Activated CD8-positive, alpha-beta memory T cell treated with anti-CD3 and anti-CD28 coated beads, Interleukin-2, amount 10 ng/mL, durations not matched to agents 7 days and 5 days (primary cell): ENCODE measurements around the gene CCDC188. TPM values are rescaled to one million over a fixed set of nuclear protein-coding genes. Genes with fewer than 3 reads are reported as not detected.

Experiments used
- ATAC-seq: fragments of 150-1000 bp; cut with Tn5 transposase; one replicate; pipeline ENCODE4 v1.10.0; 2021; ENCODE audit warnings: moderate library complexity
- CTCF ChIA-PET: fragments of 350-600 bp; sonication (Branson Sonifier 250); formaldehyde crosslinking; loops from one replicate; lab custom pipeline; 2021; ENCODE audit warnings: antibody characterized with exemption; lab: Charles Lee
- DNase-seq: peaks from one replicate; pipeline ENCODE4 v3.0.0-alpha.2; 2020
- H3K27ac Mint-ChIP-seq: one replicate; pipeline ENCODE4 v1.8.0; 2021; ENCODE audit warnings: mild to moderate bottlenecking, mixed read lengths
- H3K27me3 Mint-ChIP-seq: one replicate; pipeline ENCODE4 v1.8.0; 2021; ENCODE audit warnings: mixed read lengths
- H3K36me3 Mint-ChIP-seq: one replicate; pipeline ENCODE4 v1.8.0; 2021; ENCODE audit warnings: mild to moderate bottlenecking, mixed read lengths
- H3K4me1 Mint-ChIP-seq: one replicate; pipeline ENCODE4 v1.8.0; 2021; ENCODE audit warnings: mixed read lengths
- H3K4me3 Mint-ChIP-seq: one replicate; pipeline ENCODE4 v1.8.0; 2021; ENCODE audit warnings: mild to moderate bottlenecking, moderate library complexity, mixed read lengths
- H3K9me3 Mint-ChIP-seq: one replicate; pipeline ENCODE4 v1.8.0; 2022; ENCODE audit warnings: low read depth, mixed read lengths
- total RNA-seq, 2 experiments: library from RNA; stranded (reverse); gene quantifications; one replicate each; pipeline ENCODE4 v1.2.3, GENCODE V29; 2021

The CCDC188 gene
- total RNA-seq, 2 experiments from 2014 or later, result not detected

GRCh38 chr22:20191803-20192202, 40.9 kb upstream of the CCDC188 start:
- Mint-ChIP-seq H3K4me3 (no peak overlapping the region), H3K36me3 (no peaks in the 10 kb centered on the region), H3K27ac (no peak overlapping the region), H3K9me3 (no peaks in the 10 kb centered on the region), H3K4me1 (no peaks in the 10 kb centered on the region), H3K27me3 (no peaks in the 10 kb centered on the region)
- no peak for DNase-seq
- CTCF ChIA-PET, result interaction anchor here (1.4 kb wide), 1 partner anchor 15 kb away, joined by 3 read pairs; no protein-coding TSS in a partner anchor
- no peak for ATAC-seq

GRCh38 chr22:20191000-20191515, 40.2 kb upstream of the CCDC188 start:
- CTCF ChIA-PET, result interaction anchor here (1.2 to 1.4 kb wide), 2 partner anchors 15 to 34 kb away, joined by 3 read pairs; no protein-coding TSS in a partner anchor
- Mint-ChIP-seq H3K4me1 (no peaks in the 10 kb centered on the region), H3K4me3 (no peak overlapping the region), H3K9me3 (no peaks in the 10 kb centered on the region), H3K27me3 (no peaks in the 10 kb centered on the region), H3K36me3 (no peaks in the 10 kb centered on the region), H3K27ac (no peak overlapping the region)
- DNase-seq (no peak), ATAC-seq (no peak)

GRCh38 chr22:20188567-20188877, 37.7 kb upstream of the CCDC188 start:
- ATAC-seq (no peak), DNase-seq (no peak)
- H3K4me3 Mint-ChIP-seq, result no peak overlapping the region
- H3K27ac Mint-ChIP-seq, result no peak overlapping the region
- no peaks in the 10 kb centered on the region for H3K4me1 Mint-ChIP-seq
- no peaks in the 10 kb centered on the region for H3K27me3 Mint-ChIP-seq
- CTCF ChIA-PET, result no interaction called here
- H3K9me3 Mint-ChIP-seq, result no peaks in the 10 kb centered on the region
- no peaks in the 10 kb centered on the region for H3K36me3 Mint-ChIP-seq

GRCh38 chr22:20187777-20188566, 37.1 kb upstream of the CCDC188 start:
- CTCF ChIA-PET, result no interaction called here

GRCh38 chr22:20186871-20187546, 36.2 kb upstream of the CCDC188 start:
- Mint-ChIP-seq H3K4me1 (no peaks in the 10 kb centered on the region), H3K9me3 (no peaks in the 10 kb centered on the region), H3K27ac (no peak overlapping the region), H3K27me3 (no peaks in the 10 kb centered on the region), H3K4me3 (no peak overlapping the region), H3K36me3 (no peaks in the 10 kb centered on the region)
- CTCF ChIA-PET, result interaction anchor here (1.1 kb wide), 1 partner anchor 30 kb away, joined by 3 read pairs; no protein-coding TSS in a partner anchor
- DNase-seq (no peak), ATAC-seq (no peak)

More at GRCh38 chr22:20187777-20188566, 37.1 kb upstream of the CCDC188 start:
- Mint-ChIP-seq H3K4me3 (no peak overlapping the region), H3K27ac (no peak overlapping the region), H3K9me3 (no peaks in the 10 kb centered on the region), H3K4me1 (no peaks in the 10 kb centered on the region), H3K36me3 (no peaks in the 10 kb centered on the region), H3K27me3 (no peaks in the 10 kb centered on the region)
- ATAC-seq (no peak), DNase-seq (no peak)

GRCh38 chr22:20186183-20186870, 35.5 kb upstream of the CCDC188 start:
- no peaks in the 10 kb centered on the region for H3K4me1 Mint-ChIP-seq
- no peak overlapping the region for H3K4me3 Mint-ChIP-seq
- H3K36me3 Mint-ChIP-seq, result no peaks in the 10 kb centered on the region
- no peak for ATAC-seq
- H3K9me3 Mint-ChIP-seq, result no peaks in the 10 kb centered on the region
- CTCF ChIA-PET, result interaction anchor here (1.1 kb wide), 1 partner anchor 30 kb away, joined by 3 read pairs; no protein-coding TSS in a partner anchor
- H3K27me3 Mint-ChIP-seq, result no peaks in the 10 kb centered on the region
- no peak for DNase-seq
- H3K27ac Mint-ChIP-seq, result no peak overlapping the region

GRCh38 chr22:20185750-20186149, 34.9 kb upstream of the CCDC188 start:
- Mint-ChIP-seq H3K4me1 (no peaks in the 10 kb centered on the region), H3K27me3 (no peaks in the 10 kb centered on the region), H3K9me3 (no peaks in the 10 kb centered on the region), H3K27ac (no peak overlapping the region), H3K4me3 (no peak overlapping the region), H3K36me3 (no peaks in the 10 kb centered on the region)
- DNase-seq (no peak), ATAC-seq (no peak)
- CTCF ChIA-PET, result interaction anchor here (1.1 kb wide), 1 partner anchor 29 kb away, joined by 3 read pairs; no protein-coding TSS in a partner anchor

GRCh38 chr22:20184501-20185165, 33.8 kb upstream of the CCDC188 start:
- CTCF ChIA-PET, result no interaction called here
- H3K4me3 Mint-ChIP-seq, result no peak overlapping the region

GRCh38 chr22:20183823-20184222, 33.0 kb upstream of the CCDC188 start:
- CTCF ChIA-PET, result no interaction called here
- H3K27me3 Mint-ChIP-seq, result no peaks in the 10 kb centered on the region
- no peak overlapping the region for H3K27ac Mint-ChIP-seq
- H3K4me3 Mint-ChIP-seq, result no peak overlapping the region
- ATAC-seq, result no peak
- no peaks in the 10 kb centered on the region for H3K36me3 Mint-ChIP-seq
- no peaks in the 10 kb centered on the region for H3K4me1 Mint-ChIP-seq
- H3K9me3 Mint-ChIP-seq, result no peaks in the 10 kb centered on the region
- DNase-seq, result no peak

More at GRCh38 chr22:20184501-20185165, 33.8 kb upstream of the CCDC188 start:
- Mint-ChIP-seq H3K36me3 (no peaks in the 10 kb centered on the region), H3K27ac (no peak overlapping the region), H3K4me1 (no peaks in the 10 kb centered on the region), H3K9me3 (no peaks in the 10 kb centered on the region), H3K27me3 (no peaks in the 10 kb centered on the region)
- ATAC-seq (no peak), DNase-seq (no peak)

- Mint-ChIP-seq H3K4me3 (no peak overlapping the region), H3K27ac (no peak overlapping the region), H3K9me3 (no peaks in the 10 kb centered on the region), H3K27me3 (no peaks in the 10 kb centered on the region), H3K4me1 (no peaks in the 10 kb centered on the region), H3K36me3 (no peaks in the 10 kb centered on the region)
- DNase-seq (no peak), ATAC-seq (no peak)
- CTCF ChIA-PET, result no interaction called here
Measured at GRCh38 chr22:20183101-20183500, 32.2 kb upstream of the CCDC188 start.

- Mint-ChIP-seq H3K9me3 (no peaks in the 10 kb centered on the region), H3K27ac (no peak overlapping the region), H3K36me3 (no peaks in the 10 kb centered on the region), H3K27me3 (no peaks in the 10 kb centered on the region), H3K4me1 (no peaks in the 10 kb centered on the region), H3K4me3 (no peak overlapping the region)
- DNase-seq, result no peak
- CTCF ChIA-PET, result no interaction called here
- no peak for ATAC-seq
Measured at GRCh38 chr22:20182365-20182764, 31.5 kb upstream of the CCDC188 start.

GRCh38 chr22:20181884-20182236, 31.0 kb upstream of the CCDC188 start:
- Mint-ChIP-seq H3K4me1 (no peaks in the 10 kb centered on the region), H3K27ac (no peak overlapping the region), H3K27me3 (no peaks in the 10 kb centered on the region), H3K36me3 (no peaks in the 10 kb centered on the region), H3K9me3 (no peaks in the 10 kb centered on the region), H3K4me3 (no peak overlapping the region)
- CTCF ChIA-PET, result no interaction called here
- DNase-seq (no peak), ATAC-seq (no peak)
